HepG2 (cell line): ENCODE data around the gene POLA2. TPM values are rescaled to one million over a fixed set of nuclear protein-coding genes. Genes with fewer than 3 reads are reported as not detected.

ENCODE experiments used
- CAMTA2 ChIP-seq: sonication (generic); formaldehyde crosslinking; IDR thresholded peaks from 2 replicates; pipeline ENCODE4 v1.4.0; 2020; ENCODE audit warnings: mild to moderate bottlenecking, missing genetic modification reagents, borderline replicate concordance
- CEBPG ChIP-seq: IDR thresholded peaks from 2 replicates; pipeline ENCODE4 v1.6.1; 2016
- ERF ChIP-seq: IDR thresholded peaks from 2 replicates; pipeline ENCODE4 v1.6.1; 2018; ENCODE audit warnings: missing biosample characterization, missing genetic modification reagents
- IKZF1 ChIP-seq: fragments of 450-650 bp; IDR thresholded peaks from 2 replicates; pipeline ENCODE4 v1.7.1; 2016
- MEIS2 ChIP-seq: sonication (generic); formaldehyde crosslinking; IDR thresholded peaks from 2 replicates; pipeline ENCODE4 v1.9.0; 2021; ENCODE audit warnings: mild to moderate bottlenecking, missing genetic modification reagents
- MTF1 ChIP-seq: sonication (generic); formaldehyde crosslinking; IDR thresholded peaks from 2 replicates; pipeline ENCODE4 v1.5.0; 2020; ENCODE audit warnings: missing genetic modification reagents
- NCOA2 ChIP-seq: sonication (generic); formaldehyde crosslinking; IDR thresholded peaks from 2 replicates; pipeline ENCODE4 v1.8.0; 2022; ENCODE audit warnings: inconsistent platforms
- NR2C2 ChIP-seq: sonication (generic); formaldehyde crosslinking; IDR thresholded peaks from 2 replicates; pipeline ENCODE4 v1.4.0; 2020; ENCODE audit warnings: missing genetic modification reagents, mild to moderate bottlenecking, moderate library complexity, borderline replicate concordance
- SIN3B ChIP-seq: fragments of 150-350 bp; IDR thresholded peaks from 2 replicates; pipeline ENCODE4 v1.6.1; 2014; ENCODE audit warnings: low read length
- SIX4 ChIP-seq: sonication (generic); formaldehyde crosslinking; IDR thresholded peaks from 2 replicates; pipeline ENCODE4 v1.4.0; 2020; ENCODE audit warnings: missing genetic modification reagents
- STAT5B ChIP-seq: sonication (generic); formaldehyde crosslinking; IDR thresholded peaks from 2 replicates; pipeline ENCODE4 v1.4.0; 2020; ENCODE audit warnings: missing genetic modification reagents
- ZBTB21 ChIP-seq: sonication (generic); formaldehyde crosslinking; IDR thresholded peaks from 2 replicates; pipeline ENCODE4 v1.4.0; 2020; ENCODE audit warnings: missing genetic modification reagents
- ZNF263 ChIP-seq: sonication (generic); formaldehyde crosslinking; IDR thresholded peaks from 2 replicates; pipeline ENCODE4 v1.4.0; 2020; ENCODE audit warnings: missing genetic modification reagents
- ZNF552 ChIP-seq: sonication (generic); formaldehyde crosslinking; IDR thresholded peaks from 2 replicates; pipeline ENCODE4 v1.9.0; 2022; ENCODE audit warnings: missing genetic modification reagents, mild to moderate bottlenecking, borderline replicate concordance
- ZNF598 ChIP-seq: sonication (generic); formaldehyde crosslinking; IDR thresholded peaks from 2 replicates; pipeline ENCODE4 v1.5.1; 2020; ENCODE audit warnings: mild to moderate bottlenecking, missing genetic modification reagents, borderline replicate concordance
- ZNF619 ChIP-seq: sonication (generic); formaldehyde crosslinking; IDR thresholded peaks from 2 replicates; pipeline ENCODE4 v1.4.0; 2020; ENCODE audit warnings: mild to moderate bottlenecking, missing genetic modification reagents
- ZNF672 ChIP-seq: sonication (generic); formaldehyde crosslinking; IDR thresholded peaks from 2 replicates; pipeline ENCODE4 v1.8.1; 2022; ENCODE audit warnings: missing genetic modification reagents
- ZNF790 ChIP-seq: sonication (generic); formaldehyde crosslinking; IDR thresholded peaks from 2 replicates; pipeline ENCODE4 v1.8.0; 2022; ENCODE audit warnings: missing genetic modification reagents, mild to moderate bottlenecking, borderline replicate concordance
- ZSCAN20 ChIP-seq: sonication (generic); formaldehyde crosslinking; IDR thresholded peaks from 2 replicates; pipeline ENCODE4 v1.4.0; 2020; ENCODE audit warnings: missing genetic modification reagents, mild to moderate bottlenecking, borderline replicate concordance
- polyA plus RNA-seq, 8 experiments: library from polyadenylated mRNA; depleted of rRNA in 3 of 8; stranded (reverse) in 7 of 8; unstranded in 1 of 8; fragments of >200 nt; fragmentation: Illumina TruSeq in 4 of 8; extraction: Trizol in 4 of 8; gene quantifications; 2 replicates each; pipeline versions ENCODE4 v1.2.1 to v1.2.3, GENCODE V29; 2011 to 2016; ENCODE audit warnings: low read depth in 4 of 8, missing spikeins in 1 of 8, mixed read lengths in 1 of 8; ENCODE audit not compliant: insufficient read depth in 1 of 8
- total RNA-seq, 5 experiments: library from RNA; depleted of rRNA; stranded (reverse); fragments of >200 nt; fragmentation: Illumina TruSeq; extraction: Trizol; gene quantifications; 2 replicates each; pipeline ENCODE4 v1.2.3, GENCODE V29; 2016; ENCODE audit warnings: low read depth in 1 of 5
- TF ChIP-seq, protein P1 (sequence below): IDR thresholded peaks from 2 replicates; pipeline ENCODE4 v1.6.1; 2016; ENCODE audit warnings: missing compliant biosample characterization, missing genetic modification reagents, borderline replicate concordance
- TF ChIP-seq, protein P2 (sequence below): sonication (generic); formaldehyde crosslinking; IDR thresholded peaks from 2 replicates; pipeline ENCODE4 v1.5.1; 2020; ENCODE audit warnings: mild to moderate bottlenecking, missing genetic modification reagents, borderline replicate concordance
- TF ChIP-seq, protein P3 (sequence below): IDR thresholded peaks from 2 replicates; pipeline ENCODE4 v1.6.1; 2016; ENCODE audit warnings: low read depth
- TF ChIP-seq, protein P4 (sequence below), 2 experiments: IDR thresholded peaks; 2 replicates each; pipeline ENCODE4 v1.6.1; 2011 to 2012; ENCODE audit warnings: low read length in 2 of 2, borderline replicate concordance in 1 of 2, low read depth in 1 of 2, mild to moderate bottlenecking in 1 of 2, moderate library complexity in 1 of 2

POLA2 gene
- total and polyA plus RNA-seq, 2 of the 13 experiments (the other 11 are each of a cell fraction or from before 2014, with no cell fraction given) = 9.7 to 15.6 TPM

DNA sequence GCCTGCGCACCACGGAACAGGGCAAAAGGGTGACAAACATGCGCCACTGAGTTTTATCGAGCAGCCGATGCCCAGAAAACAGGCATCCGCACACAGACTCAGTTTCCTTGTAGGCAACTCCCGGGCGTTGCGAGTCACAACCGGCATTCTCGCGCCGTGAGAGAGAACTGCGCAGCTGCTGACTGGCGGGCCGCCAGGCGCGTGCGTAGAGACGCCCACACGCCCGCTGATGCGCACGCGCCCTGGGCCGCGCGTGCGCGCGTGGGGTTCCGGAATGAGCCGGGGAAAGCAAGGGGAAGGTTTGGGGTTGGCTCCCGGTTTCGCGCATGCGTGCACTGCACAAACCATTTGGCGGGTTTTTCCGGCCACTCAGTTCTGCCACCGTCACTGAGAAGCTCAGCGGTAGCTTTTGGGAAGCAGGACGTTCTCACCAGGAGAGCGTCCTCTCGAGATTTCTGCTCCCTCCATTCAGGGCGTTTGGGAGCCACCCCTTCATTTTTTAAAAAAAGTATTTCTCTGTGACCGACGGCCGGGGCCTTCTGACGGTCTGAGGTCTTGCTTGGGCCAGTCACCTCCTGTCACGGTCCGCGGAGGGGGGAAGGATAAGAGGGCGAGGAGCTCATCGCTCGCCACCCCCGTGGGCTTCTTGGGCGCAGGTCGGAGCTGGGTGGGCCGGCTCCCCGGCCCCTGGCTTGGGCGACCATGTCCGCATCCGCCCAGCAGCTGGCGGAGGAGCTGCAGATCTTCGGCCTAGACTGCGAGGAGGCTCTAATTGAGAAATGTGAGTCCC is at the start of gene POLA2 (continued):
- TF ChIP-seq ZNF672 (CRISPR knock-in tag) (no peak), ZBTB21 (no peak), CEBPG (no peak; the same call in 1 of the 2 replicates), ZNF790 (CRISPR knock-in tag) (no peak), ZNF619 (CRISPR knock-in tag) (no peak; the same call in 1 of the 2 replicates), NCOA2 (CRISPR knock-in tag) (no peak), ERF (CRISPR knock-in tag) (0 out of 2 replicates have a peak, but pooled peaks have one; percentile 43), MEIS2 (CRISPR knock-in tag) (no peak), MTF1 (no peak), STAT5B (no peak), CAMTA2 (CRISPR knock-in tag) (no peak), ZNF598 (CRISPR knock-in tag) (0 out of 2 replicates have a peak, but pooled peaks have one; percentile 49), SIN3B (peak; percentile 78), ZSCAN20 (no peak), ZNF552 (CRISPR knock-in tag) (peak; percentile 31; the same call in 1 of the 2 replicates), NR2C2 (CRISPR knock-in tag) (0 out of 2 replicates have a peak, but pooled peaks have one; percentile 29), SIX4 (no peak), IKZF1 (no peak), ZNF263 (0 out of 2 replicates have a peak, but pooled peaks have one; percentile 22)
- TF ChIP-seq, protein P1, sequence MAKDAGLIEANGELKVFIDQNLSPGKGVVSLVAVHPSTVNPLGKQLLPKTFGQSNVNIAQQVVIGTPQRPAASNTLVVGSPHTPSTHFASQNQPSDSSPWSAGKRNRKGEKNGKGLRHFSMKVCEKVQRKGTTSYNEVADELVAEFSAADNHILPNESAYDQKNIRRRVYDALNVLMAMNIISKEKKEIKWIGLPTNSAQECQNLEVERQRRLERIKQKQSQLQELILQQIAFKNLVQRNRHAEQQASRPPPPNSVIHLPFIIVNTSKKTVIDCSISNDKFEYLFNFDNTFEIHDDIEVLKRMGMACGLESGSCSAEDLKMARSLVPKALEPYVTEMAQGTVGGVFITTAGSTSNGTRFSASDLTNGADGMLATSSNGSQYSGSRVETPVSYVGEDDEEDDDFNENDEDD (CRISPR knock-in tag) = peak; percentile 88; the same call in 1 of the 2 replicates
- TF ChIP-seq, protein P2, sequence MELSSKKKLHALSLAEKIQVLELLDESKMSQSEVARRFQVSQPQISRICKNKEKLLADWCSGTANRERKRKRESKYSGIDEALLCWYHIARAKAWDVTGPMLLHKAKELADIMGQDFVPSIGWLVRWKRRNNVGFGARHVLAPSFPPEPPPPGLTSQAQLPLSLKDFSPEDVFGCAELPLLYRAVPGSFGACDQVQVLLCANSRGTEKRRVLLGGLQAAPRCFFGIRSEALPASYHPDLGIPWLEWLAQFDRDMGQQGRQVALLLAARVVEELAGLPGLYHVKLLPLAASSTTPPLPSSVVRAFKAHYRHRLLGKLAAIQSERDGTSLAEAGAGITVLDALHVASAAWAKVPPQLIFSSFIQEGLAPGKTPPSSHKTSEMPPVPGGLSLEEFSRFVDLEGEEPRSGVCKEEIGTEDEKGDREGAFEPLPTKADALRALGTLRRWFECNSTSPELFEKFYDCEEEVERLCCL (CRISPR knock-in tag) = no peak
- TF ChIP-seq, protein P3, sequence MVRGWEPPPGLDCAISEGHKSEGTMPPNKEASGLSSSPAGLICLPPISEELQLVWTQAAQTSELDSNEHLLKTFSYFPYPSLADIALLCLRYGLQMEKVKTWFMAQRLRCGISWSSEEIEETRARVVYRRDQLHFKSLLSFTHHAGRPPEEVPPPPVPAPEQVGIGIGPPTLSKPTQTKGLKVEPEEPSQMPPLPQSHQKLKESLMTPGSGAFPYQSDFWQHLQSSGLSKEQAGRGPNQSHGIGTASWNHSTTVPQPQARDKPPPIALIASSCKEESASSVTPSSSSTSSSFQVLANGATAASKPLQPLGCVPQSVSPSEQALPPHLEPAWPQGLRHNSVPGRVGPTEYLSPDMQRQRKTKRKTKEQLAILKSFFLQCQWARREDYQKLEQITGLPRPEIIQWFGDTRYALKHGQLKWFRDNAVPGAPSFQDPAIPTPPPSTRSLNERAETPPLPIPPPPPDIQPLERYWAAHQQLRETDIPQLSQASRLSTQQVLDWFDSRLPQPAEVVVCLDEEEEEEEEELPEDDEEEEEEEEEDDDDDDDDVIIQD (CRISPR knock-in tag) = no peak
- TF ChIP-seq, protein P4, sequence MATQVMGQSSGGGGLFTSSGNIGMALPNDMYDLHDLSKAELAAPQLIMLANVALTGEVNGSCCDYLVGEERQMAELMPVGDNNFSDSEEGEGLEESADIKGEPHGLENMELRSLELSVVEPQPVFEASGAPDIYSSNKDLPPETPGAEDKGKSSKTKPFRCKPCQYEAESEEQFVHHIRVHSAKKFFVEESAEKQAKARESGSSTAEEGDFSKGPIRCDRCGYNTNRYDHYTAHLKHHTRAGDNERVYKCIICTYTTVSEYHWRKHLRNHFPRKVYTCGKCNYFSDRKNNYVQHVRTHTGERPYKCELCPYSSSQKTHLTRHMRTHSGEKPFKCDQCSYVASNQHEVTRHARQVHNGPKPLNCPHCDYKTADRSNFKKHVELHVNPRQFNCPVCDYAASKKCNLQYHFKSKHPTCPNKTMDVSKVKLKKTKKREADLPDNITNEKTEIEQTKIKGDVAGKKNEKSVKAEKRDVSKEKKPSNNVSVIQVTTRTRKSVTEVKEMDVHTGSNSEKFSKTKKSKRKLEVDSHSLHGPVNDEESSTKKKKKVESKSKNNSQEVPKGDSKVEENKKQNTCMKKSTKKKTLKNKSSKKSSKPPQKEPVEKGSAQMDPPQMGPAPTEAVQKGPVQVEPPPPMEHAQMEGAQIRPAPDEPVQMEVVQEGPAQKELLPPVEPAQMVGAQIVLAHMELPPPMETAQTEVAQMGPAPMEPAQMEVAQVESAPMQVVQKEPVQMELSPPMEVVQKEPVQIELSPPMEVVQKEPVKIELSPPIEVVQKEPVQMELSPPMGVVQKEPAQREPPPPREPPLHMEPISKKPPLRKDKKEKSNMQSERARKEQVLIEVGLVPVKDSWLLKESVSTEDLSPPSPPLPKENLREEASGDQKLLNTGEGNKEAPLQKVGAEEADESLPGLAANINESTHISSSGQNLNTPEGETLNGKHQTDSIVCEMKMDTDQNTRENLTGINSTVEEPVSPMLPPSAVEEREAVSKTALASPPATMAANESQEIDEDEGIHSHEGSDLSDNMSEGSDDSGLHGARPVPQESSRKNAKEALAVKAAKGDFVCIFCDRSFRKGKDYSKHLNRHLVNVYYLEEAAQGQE (IDR thresholded peaks at IDR 0.05; ENCODE audit: borderline replicate concordance in 1 of 2, low read depth in 1 of 2, low read length in 2 of 2) = peak in 1 of 2 experiments; percentile 30; a peak in 1 of 4 replicates
